Activated CD8-positive, alpha-beta T cell treated with anti-CD3 and anti-CD28 coated beads, Interleukin-2, amount 10 ng/mL, durations not matched to agents 7 days and 5 days (primary cell): Measurements from ENCODE around the gene ERCC1. TPM values are rescaled to one million over a fixed set of nuclear protein-coding genes. Genes with fewer than 3 reads are reported as not detected.

Experiments used
- ATAC-seq: fragments of 150-1000 bp; cut with Tn5 transposase; one replicate; pipeline ENCODE4 v1.10.0; 2021; ENCODE audit warnings: moderate library complexity
- CTCF ChIA-PET: fragments of 350-600 bp; sonication (Branson Sonifier 250); formaldehyde crosslinking; loops from one replicate; lab custom pipeline; 2021; ENCODE audit warnings: antibody characterized with exemption; lab: Charles Lee
- POLR2A ChIA-PET: fragments of 350-600 bp; sonication (Branson Sonifier 250); formaldehyde crosslinking; loops from one replicate; lab custom pipeline; 2021; ENCODE audit warnings: antibody characterized with exemption; lab: Charles Lee
- DNase-seq: peaks from one replicate; pipeline ENCODE4 v3.0.0-alpha.2; 2020
- H3K27ac Mint-ChIP-seq: one replicate; pipeline ENCODE4 v1.8.0; 2021; ENCODE audit warnings: mild to moderate bottlenecking, mixed read lengths
- H3K27me3 Mint-ChIP-seq: one replicate; pipeline ENCODE4 v1.8.0; 2021; ENCODE audit warnings: low read depth, mixed read lengths
- H3K36me3 Mint-ChIP-seq: one replicate; pipeline ENCODE4 v1.8.0; 2021; ENCODE audit warnings: low read depth, mixed read lengths
- H3K4me1 Mint-ChIP-seq: one replicate; pipeline ENCODE4 v1.8.0; 2021; ENCODE audit warnings: low read depth, mixed read lengths
- H3K4me3 Mint-ChIP-seq: one replicate; pipeline ENCODE4 v1.8.0; 2021; ENCODE audit warnings: mild to moderate bottlenecking, mixed read lengths
- H3K9me3 Mint-ChIP-seq: one replicate; pipeline ENCODE4 v1.8.0; 2022; ENCODE audit warnings: mixed read lengths; ENCODE audit not compliant: insufficient read depth
- total RNA-seq, 2 experiments: library from RNA; stranded (reverse); gene quantifications; one replicate each; pipeline ENCODE4 v1.2.3, GENCODE V29; 2021

Gene ERCC1
- total RNA-seq, 2 experiments from 2014 or later: 57.5 to 64.8 TPM

GRCh38 chr19:45468159-45468651 is 44.5 kb upstream of the ERCC1 start:
- CTCF ChIA-PET: interaction anchor here (0.6 to 6.3 kb wide), 12 partner anchors 10 to 66 kb away, joined by 3 to 108 read pairs (median 6); partner anchors contain the start of gene PPP1R13L
- Mint-ChIP-seq H3K9me3 (no peaks in the 10 kb centered on the region), H3K4me3 (peak overlapping the region; percentile 87), H3K36me3 (no peaks in the 10 kb centered on the region), H3K27ac (peak overlapping the region; percentile 95), H3K27me3 (peaks cover 29% of the 10 kb centered on the region), H3K4me1 (peaks cover 38% of the 10 kb centered on the region)
- DNase-seq (peak; percentile 65), ATAC-seq (peak; percentile 3)
- POLR2A ChIA-PET: interaction anchor here (0.7 to 2.4 kb wide), 15 partner anchors 11 to 969 kb away, joined by 3 to 16 read pairs (median 4); no protein-coding TSS in a partner anchor

GRCh38 chr19:45467456-45468158 is 43.9 kb upstream of the ERCC1 start, which contains the start of gene FOSB:
FOSB (plus strand) TSS chr19:45467996; CDS start chr19:45468587, 591 bp downstream.
- Mint-ChIP-seq H3K36me3 (no peaks in the 10 kb centered on the region), H3K4me3 (peak within 1 kb of the TSS; percentile 87), H3K27me3 (peaks cover 23% of the 10 kb centered on the region), H3K4me1 (peaks cover 34% of the 10 kb centered on the region), H3K27ac (peak within 1 kb of the TSS; percentile 95), H3K9me3 (no peaks in the 10 kb centered on the region)
- ChIA-PET CTCF (interaction anchor here (0.6 to 6.3 kb wide), 14 partner anchors 11 to 174 kb away, joined by 3 to 108 read pairs (median 5); partner anchors contain the start of gene PPP1R13L), POLR2A (interaction anchor here (0.7 to 2.4 kb wide), 14 partner anchors 11 to 969 kb away, joined by 3 to 14 read pairs (median 4); no protein-coding TSS in a partner anchor)
- ATAC-seq (peak; percentile 7), DNase-seq (peak; percentile 96)

GRCh38 chr19:45467115-45467455 is 43.4 kb upstream of the ERCC1 start:
- H3K27ac Mint-ChIP-seq: peak overlapping the region; percentile 95
- peaks cover 19% of the 10 kb centered on the region for H3K27me3 Mint-ChIP-seq
- ATAC-seq (no peak), DNase-seq (no peak)
- H3K36me3 Mint-ChIP-seq: no peaks in the 10 kb centered on the region
- ChIA-PET CTCF (interaction anchor here (0.7 to 6.3 kb wide), 13 partner anchors 10 to 175 kb away, joined by 3 to 108 read pairs (median 6); partner anchors contain the start of gene PPP1R13L), POLR2A (interaction anchor here (0.8 to 1.9 kb wide), 7 partner anchors 10 to 209 kb away, joined by 3 to 14 read pairs (median 5); no protein-coding TSS in a partner anchor)
- peak overlapping the region; percentile 87 for H3K4me3 Mint-ChIP-seq
- H3K9me3 Mint-ChIP-seq: no peaks in the 10 kb centered on the region
- H3K4me1 Mint-ChIP-seq: peaks cover 33% of the 10 kb centered on the region

GRCh38 chr19:45464852-45465441 is 41.2 kb upstream of the ERCC1 start:
- POLR2A ChIA-PET: no interaction called here
- Mint-ChIP-seq H3K27ac (no peak overlapping the region), H3K4me3 (no peak overlapping the region), H3K27me3 (peaks cover 15% of the 10 kb centered on the region), H3K4me1 (peaks cover 25% of the 10 kb centered on the region), H3K9me3 (no peaks in the 10 kb centered on the region), H3K36me3 (no peaks in the 10 kb centered on the region)
- DNase-seq (no peak), ATAC-seq (no peak)
- CTCF ChIA-PET: interaction anchor here (1.5 to 6.3 kb wide), 3 partner anchors 12 to 25 kb away, joined by 3 to 81 read pairs (median 10); no protein-coding TSS in a partner anchor

- ChIA-PET POLR2A (no interaction called here), CTCF (interaction anchor here (0.6 to 6.3 kb wide), 4 partner anchors 13 to 24 kb away, joined by 3 to 81 read pairs (median 7); no protein-coding TSS in a partner anchor)
- Mint-ChIP-seq H3K4me1 (peaks cover 18% of the 10 kb centered on the region), H3K27me3 (peaks cover 15% of the 10 kb centered on the region), H3K9me3 (no peaks in the 10 kb centered on the region), H3K36me3 (no peaks in the 10 kb centered on the region), H3K4me3 (no peak overlapping the region), H3K27ac (no peak overlapping the region)
- DNase-seq (no peak), ATAC-seq (no peak)
Measured at GRCh38 chr19:45464274-45464673, 40.6 kb upstream of the ERCC1 start.

- ATAC-seq: no peak
- CTCF ChIA-PET: interaction anchor here (1.5 to 2.5 kb wide), 3 partner anchors 14 to 22 kb away, joined by 3 to 10 read pairs (median 10); no protein-coding TSS in a partner anchor
- peaks cover 13% of the 10 kb centered on the region for H3K4me1 Mint-ChIP-seq
Measured at GRCh38 chr19:45463241-45463640, 39.5 kb upstream of the ERCC1 start.

GRCh38 chr19:45462174-45462573 is 38.5 kb upstream of the ERCC1 start:
- no peak for DNase-seq
- Mint-ChIP-seq H3K4me1 (peaks cover 5% of the 10 kb centered on the region), H3K27ac (no peak overlapping the region), H3K27me3 (peaks cover 17% of the 10 kb centered on the region), H3K9me3 (no peaks in the 10 kb centered on the region), H3K4me3 (no peak overlapping the region), H3K36me3 (no peaks in the 10 kb centered on the region)
- ATAC-seq: no peak
- ChIA-PET POLR2A (interaction anchor here (0.6 kb wide), 1 partner anchor 23 kb away, joined by 3 read pairs; no protein-coding TSS in a partner anchor), CTCF (interaction anchor here (1.1 to 2.0 kb wide), 4 partner anchors 17 to 23 kb away, joined by 3 to 10 read pairs (median 6); no protein-coding TSS in a partner anchor)

More at GRCh38 chr19:45463241-45463640, 39.5 kb upstream of the ERCC1 start:
- no peaks in the 10 kb centered on the region for H3K9me3 Mint-ChIP-seq
- no peak for DNase-seq
- no peak overlapping the region for H3K27ac Mint-ChIP-seq
- no peak overlapping the region for H3K4me3 Mint-ChIP-seq
- POLR2A ChIA-PET: no interaction called here
- peaks cover 15% of the 10 kb centered on the region for H3K27me3 Mint-ChIP-seq
- H3K36me3 Mint-ChIP-seq: no peaks in the 10 kb centered on the region

GRCh38 chr19:45460807-45461347 is 37.2 kb upstream of the ERCC1 start:
- H3K9me3 Mint-ChIP-seq: no peaks in the 10 kb centered on the region

GRCh38 chr19:45457776-45458175 is 34.1 kb upstream of the ERCC1 start:
- CTCF ChIA-PET: interaction anchor here (1.4 to 2.3 kb wide), 2 partner anchors 18 to 26 kb away, joined by 3 to 11 read pairs; no protein-coding TSS in a partner anchor
- POLR2A ChIA-PET: no interaction called here
- DNase-seq (no peak), ATAC-seq (no peak)
- H3K36me3 Mint-ChIP-seq: no peaks in the 10 kb centered on the region
- H3K27me3 Mint-ChIP-seq: peaks cover 15% of the 10 kb centered on the region
- no peak overlapping the region for H3K27ac Mint-ChIP-seq
- no peaks in the 10 kb centered on the region for H3K9me3 Mint-ChIP-seq
- no peak overlapping the region for H3K4me3 Mint-ChIP-seq
- peaks cover 20% of the 10 kb centered on the region for H3K4me1 Mint-ChIP-seq

More at GRCh38 chr19:45460807-45461347, 37.2 kb upstream of the ERCC1 start:
- ChIA-PET POLR2A (interaction anchor here (0.6 to 1.4 kb wide), 2 partner anchors 10 to 26 kb away, joined by 4 to 7 read pairs; no protein-coding TSS in a partner anchor), CTCF (no interaction called here)
- peaks cover 10% of the 10 kb centered on the region for H3K4me1 Mint-ChIP-seq
- no peak for ATAC-seq
- H3K4me3 Mint-ChIP-seq: no peak overlapping the region
- no peak for DNase-seq
- no peaks in the 10 kb centered on the region for H3K36me3 Mint-ChIP-seq
- no peak overlapping the region for H3K27ac Mint-ChIP-seq
- H3K27me3 Mint-ChIP-seq: peaks cover 15% of the 10 kb centered on the region

- H3K27ac Mint-ChIP-seq: no peak overlapping the region
- H3K9me3 Mint-ChIP-seq: no peaks in the 10 kb centered on the region
- no peak for ATAC-seq
- H3K27me3 Mint-ChIP-seq: peaks cover 15% of the 10 kb centered on the region
- peaks cover 29% of the 10 kb centered on the region for H3K4me1 Mint-ChIP-seq
- H3K36me3 Mint-ChIP-seq: no peaks in the 10 kb centered on the region
- POLR2A ChIA-PET: interaction anchor here (0.6 to 1.3 kb wide), 3 partner anchors 11 to 30 kb away, joined by 3 to 8 read pairs (median 5); partner anchors contain the start of gene FOSB
- H3K4me3 Mint-ChIP-seq: peak overlapping the region; percentile 12
- CTCF ChIA-PET: interaction anchor here (0.6 to 4.2 kb wide), 5 partner anchors 11 to 29 kb away, joined by 3 to 14 read pairs (median 3); partner anchors contain the start of gene FOSB
- DNase-seq: no peak
Measured at GRCh38 chr19:45456500-45456815, 32.7 kb upstream of the ERCC1 start.
